Pancreas (tissue), 10 donors: ENCODE measurements around the gene TTLL8. TPM values are rescaled to one million over a fixed set of nuclear protein-coding genes. Genes with fewer than 3 reads are reported as not detected.

Experiments
- ATAC-seq, 4 donors: fragments of 200-7000 bp; cut with Tn5 transposase; one replicate each; pipeline versions ENCODE4 v1.8.0 to v1.9.1; 2020; ENCODE audit warnings: mild to moderate bottlenecking in 4 of 4, moderate library complexity in 4 of 4
- DNase-seq, 6 donors: peaks; one replicate each; pipeline ENCODE4 v3.0.0-alpha.2; 2020
- FAIRE-seq: peaks from 2 replicates; lab custom pipeline; 2012; peaks lifted over from hg19 to GRCh38; lab: Jason Lieb, UNC
- H3K27ac ChIP-seq, 4 donors: fragments of 200-600 bp; sonication (generic); 1 replicate in 3 of 4; 2 replicates in 1 of 4; pipeline versions ENCODE4 v1.5.0 to v1.8.0; 2020
- H3K27me3 ChIP-seq, 4 donors: fragments of 200-600 bp; one replicate each; pipeline ENCODE4 v1.8.0; 2021
- H3K36me3 ChIP-seq, 3 donors: fragments of 200-600 bp; sonication (generic) in 1 of 3; one replicate each; pipeline versions ENCODE4 v1.5.0 to v1.8.0; 2020 to 2021
- H3K4me1 ChIP-seq, 3 donors: fragments of 200-600 bp; one replicate each; pipeline ENCODE4 v1.8.0; 2021
- H3K4me3 ChIP-seq, 4 donors: fragments of 200-600 bp; sonication (generic) in 2 of 4; one replicate each; pipeline versions ENCODE4 v1.5.0 to v1.8.0; 2020 to 2021
- H3K9me3 ChIP-seq, 4 donors: fragments of 200-600 bp; one replicate each; pipeline ENCODE4 v1.8.0; 2021
- CTCF ChIP-seq, 4 donors: fragments of 200-600 bp; sonication (generic) in 3 of 4; IDR thresholded peaks; one replicate each; pipeline versions ENCODE4 v1.5.0 to v1.8.0; 2021; ENCODE audit warnings: antibody characterized with exemption in 4 of 4
- WGBS, 2 donors: extraction: QIAGEN DNeasy Blood & Tissue Kit; methylation state at CpG; one replicate each; pipeline ENCODE4 v1.1.7; 2013; 5-methylcytosine and 5-hydroxymethylcytosine counted together
- intact Hi-C, 3 donors: fragments of 100-400 bp; cut with DNase I; formaldehyde crosslinking; loops; one replicate each; pipeline versions ENCODE4 v1.11.1 to v1.14.2; 2022
- polyA plus RNA-seq, 2 donors: library from polyadenylated mRNA; stranded (reverse); fragments of 200-250 nt; gene quantifications; one replicate each; pipeline ENCODE4 v1.2.3, GENCODE V29; 2013
- total RNA-seq, 6 donors: library from RNA; stranded (reverse); fragmentation: NEBNext Ultra II Directional in 4 of 6; extraction: Animal tissue kit (Norgen Biotek cat#: 25700) in 4 of 6; gene quantifications; one replicate each; pipeline versions ENCODE4 v1.2.1 to v1.2.4, GENCODE V29; 2021 to 2023
- donor health status: healthy with polysubstance abuse.
- donor health status: DM: no; HTN: no; CAD: no; lungs with moderate emphysema.
- donor health status: DM: no; HTN: no; CAD: no.
- donor health status: control.
- donor health status: control.
- donor health status: Bipolar disorder and iron deficiency.
- donor health status: DM: yes; HTN: yes; CAD: no.
- donor health status: DM: no; HTN: no; CAD: no.
- donor health status: DM: no; HTN: no; CAD: no.
- donor health status: DM: yes; HTN: yes; CAD: no.

TTLL8 gene
- total and polyA plus RNA-seq, 8 donors: not detected

GRCh38 chr22:50064453-50064852 is 6.4 kb upstream of the TTLL8 start:
- WGBS, 2 donors: 51 to 64% methylated on average over 18 of the region's 18 CpGs
- intact Hi-C loops: no loop called here
- no peaks in the 10 kb centered on the region for H3K4me1 ChIP-seq
- peak in 1 of 6 donors; percentile 36 for DNase-seq
- H3K4me3 ChIP-seq: no peak overlapping the region
- no peak for ATAC-seq
- no peak for FAIRE-seq
- no peaks in the 10 kb centered on the region for H3K36me3 ChIP-seq
- H3K27me3 ChIP-seq: peaks cover 0 to 2% (median 0%) of the 10 kb centered on the region in 4 donors
- no peaks in the 10 kb centered on the region for H3K9me3 ChIP-seq
- H3K27ac ChIP-seq: no peak overlapping the region
- no peak for TF ChIP-seq CTCF (IDR thresholded peaks at IDR 0.05)

GRCh38 chr22:50063589-50064393 is 5.7 kb upstream of the TTLL8 start:
- no peak overlapping the region for H3K27ac ChIP-seq
- ATAC-seq (no peak), DNase-seq (peak in 1 of 6 donors; percentile 73), FAIRE-seq (no peak)
- intact Hi-C loops: no loop called here
- no peaks in the 10 kb centered on the region for H3K36me3 ChIP-seq
- no peak for TF ChIP-seq CTCF (IDR thresholded peaks at IDR 0.05)
- no peak overlapping the region for H3K4me3 ChIP-seq
- 40 to 54% methylated on average over 23 of the region's 23 CpGs for WGBS, 2 donors
- peaks cover 0 to 7% (median 0%) of the 10 kb centered on the region in 4 donors for H3K27me3 ChIP-seq
- no peaks in the 10 kb centered on the region for H3K9me3 ChIP-seq
- H3K4me1 ChIP-seq: no peaks in the 10 kb centered on the region

- TF ChIP-seq CTCF (IDR thresholded peaks at IDR 0.05): no peak
- 90 to 95% methylated on average over 19 of the region's 19 CpGs for WGBS, 2 donors
- peaks cover 0 to 7% (median 0%) of the 10 kb centered on the region in 4 donors for H3K27me3 ChIP-seq
- H3K9me3 ChIP-seq: no peaks in the 10 kb centered on the region
- no peak for FAIRE-seq
- no peaks in the 10 kb centered on the region for H3K36me3 ChIP-seq
- no peak for ATAC-seq
- no peak overlapping the region for H3K27ac ChIP-seq
- H3K4me1 ChIP-seq: no peaks in the 10 kb centered on the region
- H3K4me3 ChIP-seq: no peak overlapping the region
- intact Hi-C loops: no loop called here
- no peak for DNase-seq
Measured at GRCh38 chr22:50062509-50063135, 4.5 kb upstream of the TTLL8 start.

- Histone ChIP-seq H3K9me3 (no peaks in the 10 kb centered on the region), H3K27me3 (peaks cover 0 to 7% (median 0%) of the 10 kb centered on the region in 4 donors), H3K27ac (no peak overlapping the region), H3K36me3 (no peaks in the 10 kb centered on the region), H3K4me3 (no peak overlapping the region), H3K4me1 (no peaks in the 10 kb centered on the region)
- intact Hi-C loops: no loop called here
- FAIRE-seq (no peak), ATAC-seq (no peak), DNase-seq (no peak)
- TF ChIP-seq CTCF (IDR thresholded peaks at IDR 0.05): no peak
- 75 to 86% methylated on average over 17 of the region's 17 CpGs for WGBS, 2 donors
Measured at GRCh38 chr22:50061824-50062355, 3.8 kb upstream of the TTLL8 start.
